OCI-LY7 (cell line): Measurements from ENCODE around the gene RCOR1. TPM values are rescaled to one million over a fixed set of nuclear protein-coding genes. Genes with fewer than 3 reads are reported as not detected.

Source experiments
- BruUV-seq: library from RNA; stranded (reverse); fragments of 400-500 nt; replicated peaks from 2 replicates; lab custom pipeline; 2021; lab: Mats Ljungman, UMichigan
- CTCF ChIA-PET: fragments of 300-600 bp; sonication (Branson Sonifier 250); formaldehyde crosslinking; loops from one replicate; lab custom pipeline; 2022; ENCODE audit warnings: antibody characterized with exemption; ENCODE audit not compliant: unreplicated experiment; lab: Charles Lee
- POLR2A ChIA-PET: fragments of 300-600 bp; sonication (Branson Sonifier 250); formaldehyde crosslinking; loops from one replicate; lab custom pipeline; 2022; ENCODE audit warnings: antibody characterized with exemption; lab: Charles Lee
- DNase-seq: peaks from one replicate; pipeline ENCODE4 v3.0.0-alpha.2; 2015; ENCODE audit warnings: low spot score
- H2AFZ ChIP-seq: fragments of 200-600 bp; sonication (generic), shearing (Covaris generic); 2 replicates; pipeline ENCODE4 v1.6.1; 2014; ENCODE audit warnings: mild to moderate bottlenecking, antibody characterized with exemption, low read length, moderate library complexity
- H3K27ac ChIP-seq: fragments of 200-600 bp; sonication (generic); 2 replicates; pipeline ENCODE4 v1.5.1; 2014; ENCODE audit warnings: mixed run types, low read depth, mild to moderate bottlenecking, moderate library complexity, low read length, inconsistent platforms; ENCODE audit not compliant: poor library complexity, severe bottlenecking
- H3K36me3 ChIP-seq: fragments of 200-600 bp; sonication (generic); 2 replicates; pipeline ENCODE4 v1.6.1; 2014; ENCODE audit warnings: mild to moderate bottlenecking, antibody characterized with exemption, low read length, moderate library complexity, mixed read lengths; ENCODE audit not compliant: insufficient read depth
- H3K4me1 ChIP-seq: fragments of 200-600 bp; sonication (generic); 2 replicates; pipeline ENCODE4 v1.5.1; 2014; ENCODE audit warnings: mild to moderate bottlenecking, low read length; ENCODE audit not compliant: insufficient read depth, poor library complexity, severe bottlenecking
- H3K4me2 ChIP-seq: fragments of 200-600 bp; sonication (generic); 2 replicates; pipeline ENCODE4 v1.6.1; 2014; ENCODE audit warnings: mild to moderate bottlenecking, low read length
- H3K4me3 ChIP-seq: fragments of 200-600 bp; sonication (generic); 2 replicates; pipeline ENCODE4 v1.5.1; 2014; ENCODE audit warnings: mild to moderate bottlenecking, low read depth, low read length; ENCODE audit not compliant: poor library complexity, severe bottlenecking
- H3K79me2 ChIP-seq: fragments of 200-600 bp; sonication (generic); 2 replicates; pipeline ENCODE4 v1.6.1; 2016; ENCODE audit warnings: low read depth, mild to moderate bottlenecking, low read length, moderate library complexity, mixed read lengths; ENCODE audit not compliant: insufficient read depth
- H3K9me2 ChIP-seq: fragments of 200-600 bp; sonication (generic); 2 replicates; pipeline ENCODE4 v1.6.1; 2016; ENCODE audit warnings: mild to moderate bottlenecking, low read length, mixed read lengths; ENCODE audit not compliant: insufficient read depth
- H3K9me3 ChIP-seq: fragments of 200-600 bp; sonication (generic); 2 replicates; pipeline ENCODE4 v1.6.1; 2014; ENCODE audit warnings: mild to moderate bottlenecking, mixed run types, low read length, mixed read lengths
- H4K20me1 ChIP-seq: fragments of 200-600 bp; sonication (generic); 2 replicates; pipeline ENCODE4 v1.6.1; 2014; ENCODE audit warnings: mild to moderate bottlenecking, antibody characterized with exemption, low read length, moderate library complexity, mixed read lengths; ENCODE audit not compliant: insufficient read depth
- CTCF ChIP-seq: fragments of 200-600 bp; sonication (generic); conservative IDR thresholded peaks from 2 replicates; pipeline ENCODE4 v1.5.1; 2014; ENCODE audit warnings: mild to moderate bottlenecking, antibody characterized with exemption, low read length, moderate library complexity, mixed read lengths
- EZH2phosphoT487 ChIP-seq: fragments of 200-600 bp; sonication (generic); IDR thresholded peaks from 2 replicates; pipeline ENCODE4 v1.6.1; 2018; ENCODE audit warnings: low read depth, borderline replicate concordance, mild to moderate bottlenecking, mixed run types, antibody characterized with exemption, low read length, moderate library complexity, mixed read lengths
- intact Hi-C: fragments of 100-400 bp; cut with micrococcal nuclease; formaldehyde crosslinking; loops from one replicate; pipeline ENCODE4 v1.10.0; 2022; ENCODE audit not compliant: unreplicated experiment
- total RNA-seq, 2 experiments: library from RNA; depleted of rRNA in 1 of 2; stranded (reverse); fragments of >200 nt in 1 of 2; shearing (Covaris generic) in 1 of 2; gene quantifications; 2 replicates each; pipeline ENCODE4 v1.2.3, GENCODE V29; 2014 to 2022

Gene RCOR1
- total RNA-seq, 2 experiments from 2014 or later: 12.1 to 30.2 TPM

GRCh38 chr14:102736956-102737355 lies 144.5 kb downstream of the RCOR1 start:
- TF ChIP-seq CTCF (no peak), EZH2phosphoT487 (no peak)
- BruUV-seq: no TSS peak
- no peak overlapping the region for H3K4me2 ChIP-seq

GRCh38 chr14:102737402-102738372 lies 145.2 kb downstream of the RCOR1 start:
- H3K9me3 ChIP-seq: no peaks in the 10 kb centered on the region
- H3K4me2 ChIP-seq: no peak overlapping the region
- no peak for DNase-seq
- ChIA-PET POLR2A (no interaction called here), CTCF (interaction anchor here (0.5 to 0.9 kb wide), 2 partner anchors 35 to 213 kb away, joined by 3 read pairs; no protein-coding TSS in a partner anchor)
- intact Hi-C loops: no loop called here
- no peaks in the 10 kb centered on the region for H4K20me1 ChIP-seq
- H3K4me1 ChIP-seq: no peaks in the 10 kb centered on the region
- TF ChIP-seq EZH2phosphoT487 (no peak), CTCF (no peak)
- H3K79me2 ChIP-seq: no peaks in the 10 kb centered on the region
- no peak overlapping the region for H3K4me3 ChIP-seq
- BruUV-seq: no TSS peak
- H3K36me3 ChIP-seq: no peaks in the 10 kb centered on the region
- H3K9me2 ChIP-seq: no peaks in the 10 kb centered on the region
- H3K27ac ChIP-seq: no peak overlapping the region
- no peak overlapping the region for H2AFZ ChIP-seq

More at GRCh38 chr14:102736956-102737355, 144.5 kb downstream of the RCOR1 start:
- Histone ChIP-seq H4K20me1 (no peaks in the 10 kb centered on the region), H3K79me2 (no peaks in the 10 kb centered on the region), H3K27ac (no peak overlapping the region), H3K9me2 (no peaks in the 10 kb centered on the region), H3K4me3 (no peak overlapping the region), H3K36me3 (no peaks in the 10 kb centered on the region), H3K4me1 (no peaks in the 10 kb centered on the region), H3K9me3 (no peaks in the 10 kb centered on the region), H2AFZ (no peak overlapping the region)
- CTCF ChIA-PET: interaction anchor here (0.5 kb wide), 1 partner anchor 212 kb away, joined by 3 read pairs; no protein-coding TSS in a partner anchor
- no peak for DNase-seq
- intact Hi-C loops: no loop called here
- POLR2A ChIA-PET: no interaction called here
